ENCODE data around the gene KLHL5. TPM values are rescaled to one million over a fixed set of nuclear protein-coding genes. Genes with fewer than 3 reads are reported as not detected.

KLHL5 gene
- total and polyA plus RNA-seq, 2 of the 4 experiments (the other 2 are of a cell fraction) = 58.8 to 97.7 TPM

DNA sequence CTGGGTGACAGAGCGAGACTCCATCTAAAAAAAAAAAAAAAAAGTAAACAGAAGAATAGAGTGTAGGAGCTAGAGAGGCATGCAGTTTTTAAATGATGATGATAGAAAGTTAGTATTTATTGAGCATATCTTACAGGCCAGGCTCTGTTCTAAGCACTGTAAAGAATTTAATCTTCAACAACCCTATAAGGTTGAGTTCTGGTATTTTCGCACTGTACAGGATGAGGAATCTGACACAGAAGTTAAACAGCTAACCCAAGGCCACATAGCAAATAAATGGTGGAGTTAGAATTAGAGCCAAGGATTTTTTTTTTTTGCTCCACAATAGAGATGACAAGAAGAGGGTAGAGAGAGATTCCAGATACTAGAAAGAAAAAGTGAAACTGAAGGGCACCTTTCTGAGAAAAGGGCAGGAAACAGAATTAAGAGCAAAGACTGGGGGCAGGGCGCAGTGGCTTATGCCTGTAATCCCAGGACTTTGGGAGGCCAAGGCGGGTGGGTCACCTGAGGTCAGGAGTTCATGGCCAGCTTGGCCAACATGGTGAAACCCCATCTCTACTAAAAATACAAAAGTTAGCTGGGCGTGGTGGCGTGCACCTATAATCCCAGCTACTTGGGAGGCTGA, 56.1 kb downstream of the KLHL5 start:
- no peak overlapping the region for H3K23ac ChIP-seq (ENCODE audit: low read depth, low read length)
- H2BK20ac ChIP-seq (ENCODE audit: low read depth, low read length) = no peak overlapping the region
- H4K91ac ChIP-seq (ENCODE audit: insufficient read depth, low read depth, low read length) = no peak overlapping the region
- H3K79me1 ChIP-seq (ENCODE audit: low read depth in 1 of 2, low read length in 2 of 2) = peaks cover 4 to 30% of the 10 kb centered on the region in 2 experiments
- ATAC-seq (ENCODE audit: low read depth) (no peak), DNase-seq (no peak)
- WGBS, 2 experiments (ENCODE audit: extremely low coverage in 2 of 2, insufficient read length in 1 of 2) = no CpG with 5 or more reads among the region's 6 CpGs
- intact Hi-C loops (cut with micrococcal nuclease) (no loop called here), in situ Hi-C loops (cut with MboI; ENCODE audit: low sequenced_read_pairs) (loop anchor here (10.0 kb wide), 1 partner anchor 183 kb away; no protein-coding TSS in a partner anchor), dilution Hi-C loops (cut with HindIII; ENCODE audit: low sequenced_read_pairs, unreplicated experiment) (no loop called here)
- H3K18ac ChIP-seq (ENCODE audit: low read depth, low read length) = no peak overlapping the region
- no peak for TF ChIP-seq MXI1 (IDR thresholded peaks at IDR 0.05; ENCODE audit: borderline replicate concordance, low read depth, low read length)
- TF ChIP-seq, protein P1, sequence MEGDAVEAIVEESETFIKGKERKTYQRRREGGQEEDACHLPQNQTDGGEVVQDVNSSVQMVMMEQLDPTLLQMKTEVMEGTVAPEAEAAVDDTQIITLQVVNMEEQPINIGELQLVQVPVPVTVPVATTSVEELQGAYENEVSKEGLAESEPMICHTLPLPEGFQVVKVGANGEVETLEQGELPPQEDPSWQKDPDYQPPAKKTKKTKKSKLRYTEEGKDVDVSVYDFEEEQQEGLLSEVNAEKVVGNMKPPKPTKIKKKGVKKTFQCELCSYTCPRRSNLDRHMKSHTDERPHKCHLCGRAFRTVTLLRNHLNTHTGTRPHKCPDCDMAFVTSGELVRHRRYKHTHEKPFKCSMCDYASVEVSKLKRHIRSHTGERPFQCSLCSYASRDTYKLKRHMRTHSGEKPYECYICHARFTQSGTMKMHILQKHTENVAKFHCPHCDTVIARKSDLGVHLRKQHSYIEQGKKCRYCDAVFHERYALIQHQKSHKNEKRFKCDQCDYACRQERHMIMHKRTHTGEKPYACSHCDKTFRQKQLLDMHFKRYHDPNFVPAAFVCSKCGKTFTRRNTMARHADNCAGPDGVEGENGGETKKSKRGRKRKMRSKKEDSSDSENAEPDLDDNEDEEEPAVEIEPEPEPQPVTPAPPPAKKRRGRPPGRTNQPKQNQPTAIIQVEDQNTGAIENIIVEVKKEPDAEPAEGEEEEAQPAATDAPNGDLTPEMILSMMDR (conservative IDR thresholded peaks at IDR 0.05; ENCODE audit: low read depth, low read length) = no peak
- TF ChIP-seq, protein P2, sequence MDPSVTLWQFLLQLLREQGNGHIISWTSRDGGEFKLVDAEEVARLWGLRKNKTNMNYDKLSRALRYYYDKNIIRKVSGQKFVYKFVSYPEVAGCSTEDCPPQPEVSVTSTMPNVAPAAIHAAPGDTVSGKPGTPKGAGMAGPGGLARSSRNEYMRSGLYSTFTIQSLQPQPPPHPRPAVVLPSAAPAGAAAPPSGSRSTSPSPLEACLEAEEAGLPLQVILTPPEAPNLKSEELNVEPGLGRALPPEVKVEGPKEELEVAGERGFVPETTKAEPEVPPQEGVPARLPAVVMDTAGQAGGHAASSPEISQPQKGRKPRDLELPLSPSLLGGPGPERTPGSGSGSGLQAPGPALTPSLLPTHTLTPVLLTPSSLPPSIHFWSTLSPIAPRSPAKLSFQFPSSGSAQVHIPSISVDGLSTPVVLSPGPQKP (IDR thresholded peaks at IDR 0.05; ENCODE audit: borderline replicate concordance, low read depth, low read length) = no peak
- TF ChIP-seq SMC3 (IDR thresholded peaks at IDR 0.05; ENCODE audit: low read depth, low read length) = no peak
- H3K36me3 ChIP-seq (ENCODE audit: control insufficient read depth, insufficient read depth, low read length) = peaks cover 41% of the 10 kb centered on the region
- H3K9me3 ChIP-seq (ENCODE audit: control insufficient read depth, insufficient read depth, low read length) = peaks cover 3% of the 10 kb centered on the region
- peaks cover 11% of the 10 kb centered on the region for H3K4me1 ChIP-seq (ENCODE audit: control insufficient read depth, insufficient read depth, low read length)
- H3K27me3 ChIP-seq (ENCODE audit: control insufficient read depth, insufficient read depth, low read length) = no peaks in the 10 kb centered on the region
- no peak overlapping the region for H3K4me3 ChIP-seq (ENCODE audit: insufficient read depth, low read depth, low read length)
- no peak overlapping the region for H3K56ac ChIP-seq (ENCODE audit: extremely low read depth, insufficient read depth, low read length)
- H2AK5ac ChIP-seq (ENCODE audit: low read depth, low read length) = no peak overlapping the region
- ChIA-PET CTCF (interaction anchor here (1.0 kb wide), 1 partner anchor 17 kb away, joined by 3 read pairs; no protein-coding TSS in a partner anchor), POLR2A (ENCODE audit: unreplicated experiment) (no interaction called here)
- no peak overlapping the region for H2AFZ ChIP-seq (replicated peaks; ENCODE audit: low read length, poor library complexity)
- peaks cover 7% of the 10 kb centered on the region; the same call in 1 of the 2 replicates for H4K20me1 ChIP-seq (ENCODE audit: insufficient read depth, low read length)
- 0 out of 2 replicates have a peak, but pooled peaks cover 2% of the 10 kb centered on the region for H3K9me1 ChIP-seq (ENCODE audit: insufficient read depth, low read length)
- H2BK15ac ChIP-seq (ENCODE audit: low read depth, low read length) = no peak overlapping the region; the same call in 2 of the 3 replicates
- H2BK120ac ChIP-seq (ENCODE audit: low read depth, low read length) = no peak overlapping the region
- H3K4me2 ChIP-seq (ENCODE audit: low read depth, low read length) = no peak overlapping the region
- no peak overlapping the region for H3K9ac ChIP-seq (ENCODE audit: low read depth, low read length)
- no TSS peak for BruUV-seq (replicated peaks)
- no peak overlapping the region for H2BK5ac ChIP-seq (ENCODE audit: low read depth, low read length, poor library complexity, severe bottlenecking)
- no peak overlapping the region for H4K8ac ChIP-seq (ENCODE audit: low read depth in 2 of 2, low read length in 2 of 2)
- no peak overlapping the region for H3K27ac ChIP-seq (ENCODE audit: insufficient read depth, low read length)
- H3K14ac ChIP-seq (replicated peaks; ENCODE audit: low read depth, low read length) = no peak overlapping the region
- H4K5ac ChIP-seq (ENCODE audit: low read depth, low read length) = no peak overlapping the region
- no peak overlapping the region for H2AK9ac ChIP-seq (replicated peaks; ENCODE audit: low read depth, low read length, poor library complexity)
- no peak overlapping the region for H3K4ac ChIP-seq (ENCODE audit: low read depth, low read length)

Measured in IMR-90 (cell line).